Measurements from ENCODE around the gene AOPEP. TPM values are rescaled to one million over a fixed set of nuclear protein-coding genes. Genes with fewer than 3 reads are reported as not detected.

Gene AOPEP
- total and polyA plus RNA-seq, 2 of the 13 experiments (the other 11 are each of a cell fraction or from before 2014, with no cell fraction given) = 22.2 to 41.6 TPM

DNA sequence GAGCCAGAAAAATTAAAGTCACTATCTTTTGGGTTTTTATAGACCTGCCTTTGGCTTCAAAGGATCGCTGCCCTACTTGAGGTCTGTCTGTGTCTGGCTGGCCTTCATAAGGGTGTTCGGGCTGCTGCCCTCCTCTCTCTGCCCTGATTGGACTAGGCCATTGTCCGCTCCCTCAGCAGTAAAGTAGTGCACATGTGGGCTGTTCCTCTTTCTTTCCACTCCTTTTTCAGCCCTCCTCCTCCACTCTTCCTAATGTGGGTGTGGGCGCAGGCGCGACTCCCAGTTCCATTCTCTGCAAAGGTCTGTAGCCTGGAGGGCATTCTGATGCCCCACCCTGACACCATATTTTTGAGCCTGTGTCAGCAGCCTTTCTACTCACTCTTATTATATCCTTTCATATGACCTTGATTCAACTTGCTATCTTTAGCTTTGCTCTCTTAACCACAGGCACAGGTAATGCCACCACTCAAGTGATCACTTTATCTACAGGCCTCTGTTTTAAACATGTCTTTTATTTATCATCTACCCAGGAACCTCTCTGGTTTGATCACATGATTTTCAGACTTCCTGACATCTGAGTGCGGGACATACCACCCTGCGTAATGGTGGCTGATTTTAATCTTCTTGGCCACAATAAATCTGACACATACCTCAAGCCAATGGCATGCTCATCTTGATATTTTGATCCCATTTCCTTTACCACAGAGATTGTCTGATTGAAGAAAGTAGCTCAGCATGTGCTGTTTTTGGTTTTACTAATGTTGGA, 144.5 kb downstream of the AOPEP start:
- ATAC-seq (no peak), DNase-seq (ENCODE audit: low spot score) (no peak), FAIRE-seq (no peak)
- Histone ChIP-seq H3K79me2 (ENCODE audit: insufficient read depth, low read length) (no peaks in the 10 kb centered on the region), H3K4me2 (ENCODE audit: low read depth, low read length) (no peak overlapping the region), H3K36me3 (replicated peaks in 1 of 2; ENCODE audit: control insufficient read depth in 1 of 2, insufficient read depth in 2 of 2, low read length in 2 of 2) (no peaks in the 10 kb centered on the region; a peak in 1 of 5 replicates), H2AFZ (ENCODE audit: low read length) (no peak overlapping the region), H3K9ac (ENCODE audit: insufficient read depth, low read depth, low read length) (no peak overlapping the region), H4K20me1 (ENCODE audit: insufficient read depth, low read length) (no peaks in the 10 kb centered on the region), H3K4me1 (ENCODE audit: insufficient read depth, low read length) (peaks cover 34% of the 10 kb centered on the region), H3K4me3 (replicated peaks in 1 of 3; ENCODE audit: insufficient read depth in 1 of 3, low read depth in 2 of 3, low read length in 3 of 3) (no peak overlapping the region), H3K27me3 (ENCODE audit: control insufficient read depth in 1 of 2, insufficient read depth in 2 of 2, low read length in 2 of 2) (no peaks in the 10 kb centered on the region), H3K9me3 (ENCODE audit: low read length) (no peaks in the 10 kb centered on the region), H3K27ac (ENCODE audit: extremely low read length, insufficient read depth, low read length) (no peak overlapping the region)
- BruUV-seq (replicated peaks) = no TSS peak
- 99% methylated on average over 8 of the region's 8 CpGs for WGBS (ENCODE audit: low lambda C conversion rate)
- intact Hi-C loops (cut with micrococcal nuclease; ENCODE audit: unreplicated experiment) = no loop called here
- ChIA-PET POLR2A (no interaction called here), CTCF (ENCODE audit: low intra/inter-chr PET ratio, low total read pairs) (no interaction called here)
- in situ Hi-C loops (cut with HindIII; ENCODE audit: extremely low pct_ligation_motif_present, low pct_unique_long_range_greater_than_20kb) = no loop called here
- no peak for TF ChIP-seq KDM6A (CRISPR knock-in tag; IDR thresholded peaks at IDR 0.05; ENCODE audit: low read depth)
- no peak for TF ChIP-seq RXRA (CRISPR knock-in tag; IDR thresholded peaks at IDR 0.05)
- TF ChIP-seq ZFP91 (CRISPR knock-in tag; IDR thresholded peaks at IDR 0.05; ENCODE audit: borderline replicate concordance) = no peak
- TF ChIP-seq ZNF567 (CRISPR knock-in tag; IDR thresholded peaks at IDR 0.05; ENCODE audit: borderline replicate concordance) = no peak
- TF ChIP-seq, protein P1, sequence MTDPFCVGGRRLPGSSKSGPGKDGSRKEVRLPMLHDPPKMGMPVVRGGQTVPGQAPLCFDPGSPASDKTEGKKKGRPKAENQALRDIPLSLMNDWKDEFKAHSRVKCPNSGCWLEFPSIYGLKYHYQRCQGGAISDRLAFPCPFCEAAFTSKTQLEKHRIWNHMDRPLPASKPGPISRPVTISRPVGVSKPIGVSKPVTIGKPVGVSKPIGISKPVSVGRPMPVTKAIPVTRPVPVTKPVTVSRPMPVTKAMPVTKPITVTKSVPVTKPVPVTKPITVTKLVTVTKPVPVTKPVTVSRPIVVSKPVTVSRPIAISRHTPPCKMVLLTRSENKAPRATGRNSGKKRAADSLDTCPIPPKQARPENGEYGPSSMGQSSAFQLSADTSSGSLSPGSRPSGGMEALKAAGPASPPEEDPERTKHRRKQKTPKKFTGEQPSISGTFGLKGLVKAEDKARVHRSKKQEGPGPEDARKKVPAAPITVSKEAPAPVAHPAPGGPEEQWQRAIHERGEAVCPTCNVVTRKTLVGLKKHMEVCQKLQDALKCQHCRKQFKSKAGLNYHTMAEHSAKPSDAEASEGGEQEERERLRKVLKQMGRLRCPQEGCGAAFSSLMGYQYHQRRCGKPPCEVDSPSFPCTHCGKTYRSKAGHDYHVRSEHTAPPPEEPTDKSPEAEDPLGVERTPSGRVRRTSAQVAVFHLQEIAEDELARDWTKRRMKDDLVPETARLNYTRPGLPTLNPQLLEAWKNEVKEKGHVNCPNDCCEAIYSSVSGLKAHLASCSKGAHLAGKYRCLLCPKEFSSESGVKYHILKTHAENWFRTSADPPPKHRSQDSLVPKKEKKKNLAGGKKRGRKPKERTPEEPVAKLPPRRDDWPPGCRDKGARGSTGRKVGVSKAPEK (CRISPR knock-in tag; IDR thresholded peaks at IDR 0.05; ENCODE audit: borderline replicate concordance) = no peak
- no peak for TF ChIP-seq ZNF879 (CRISPR knock-in tag; IDR thresholded peaks at IDR 0.05)
